Measurements from ENCODE around the gene P2RX3. TPM values are rescaled to one million over a fixed set of nuclear protein-coding genes. Genes with fewer than 3 reads are reported as not detected.

The P2RX3 gene
- total and polyA plus RNA-seq, 2 of the 8 experiments (the other 6 are each of a cell fraction or from before 2014, with no cell fraction given) = 0.45 to 0.47 TPM

GRCh38 chr11:57325735-57326048 lies 12.5 kb upstream of the P2RX3 start (continued):
- TF ChIP-seq CHD7 (IDR thresholded peaks at IDR 0.05; ENCODE audit: insufficient replicate concordance, low read length) (no peak), RFX5 (IDR thresholded peaks at IDR 0.05; ENCODE audit: borderline replicate concordance, low read depth, low read length) (no peak), TEAD4 (IDR thresholded peaks at IDR 0.05; ENCODE audit: low read depth, low read length) (no peak), RXRA (IDR thresholded peaks at IDR 0.05; ENCODE audit: insufficient read depth, low read depth, low read length) (no peak), RNF2 (IDR thresholded peaks at IDR 0.05; ENCODE audit: borderline replicate concordance, low read depth, low read length, missing control alignments, poor library complexity, severe bottlenecking) (no peak), USF2 (IDR thresholded peaks at IDR 0.05; ENCODE audit: low read length) (no peak), ATF2 (IDR thresholded peaks at IDR 0.05; ENCODE audit: low read length) (no peak), KDM5A (IDR thresholded peaks at IDR 0.05; ENCODE audit: low read length) (no peak)

All from H1 (cell line).